ENCODE measurements around the gene EPB41L4A.

EPB41L4A gene

GRCh38 chr5:112312295-112313275 lies 106.5 kb downstream of the EPB41L4A start:
- DNase-seq (ENCODE audit: low read depth in 3 of 3) = no peak

- DNase-seq (ENCODE audit: low read depth in 3 of 3) = no peak
Observed at GRCh38 chr5:112310746-112311145, 108.3 kb downstream of the EPB41L4A start.

- DNase-seq (ENCODE audit: low read depth in 3 of 3) = no peak
Observed at GRCh38 chr5:112308608-112309007, 110.5 kb downstream of the EPB41L4A start.

GRCh38 chr5:112306956-112307355 lies 112.1 kb downstream of the EPB41L4A start:
- no peak for DNase-seq (ENCODE audit: low read depth in 3 of 3)

GRCh38 chr5:112304743-112305142 lies 114.3 kb downstream of the EPB41L4A start:
- DNase-seq (ENCODE audit: low read depth in 3 of 3) = no peak

- no peak for DNase-seq (ENCODE audit: low read depth in 3 of 3)
Observed at GRCh38 chr5:112303685-112304084, 115.4 kb downstream of the EPB41L4A start.

- no peak for DNase-seq (ENCODE audit: low read depth in 3 of 3)
Observed at GRCh38 chr5:112294126-112294525, 125.0 kb downstream of the EPB41L4A start.

- no peak for DNase-seq (ENCODE audit: low read depth in 3 of 3)
Observed at GRCh38 chr5:112293587-112293986, 125.5 kb downstream of the EPB41L4A start.

GRCh38 chr5:112290691-112291090 lies 128.4 kb downstream of the EPB41L4A start:
- no peak for DNase-seq (ENCODE audit: low read depth in 3 of 3)

GRCh38 chr5:112289465-112289864 lies 129.6 kb downstream of the EPB41L4A start:
- no peak for DNase-seq (ENCODE audit: low read depth in 3 of 3)

GRCh38 chr5:112283943-112284929 lies 134.8 kb downstream of the EPB41L4A start:
- DNase-seq (ENCODE audit: low read depth in 3 of 3) = no peak

GRCh38 chr5:112283034-112283582 lies 136.0 kb downstream of the EPB41L4A start:
- no peak for DNase-seq (ENCODE audit: low read depth in 3 of 3)

- DNase-seq (ENCODE audit: low read depth in 3 of 3) = no peak
Observed at GRCh38 chr5:112279082-112279481, 140.0 kb downstream of the EPB41L4A start.

GRCh38 chr5:112276991-112277390 lies 142.1 kb downstream of the EPB41L4A start:
- DNase-seq (ENCODE audit: low read depth in 3 of 3) = no peak

- DNase-seq (ENCODE audit: low read depth in 3 of 3) = no peak
Observed at GRCh38 chr5:112275671-112276070, 143.4 kb downstream of the EPB41L4A start.

- DNase-seq (ENCODE audit: low read depth in 3 of 3) = no peak
Observed at GRCh38 chr5:112270299-112271293, 148.5 kb downstream of the EPB41L4A start.

- no peak for DNase-seq (ENCODE audit: low read depth in 3 of 3)
Observed at GRCh38 chr5:112267231-112267630, 151.8 kb downstream of the EPB41L4A start.

GRCh38 chr5:112264666-112265065 lies 154.4 kb downstream of the EPB41L4A start:
- DNase-seq (ENCODE audit: low read depth in 3 of 3) = no peak

GRCh38 chr5:112264151-112264550 lies 154.9 kb downstream of the EPB41L4A start:
- no peak for DNase-seq (ENCODE audit: low read depth in 3 of 3)

- no peak for DNase-seq (ENCODE audit: low read depth in 3 of 3)
Observed at GRCh38 chr5:112263469-112263868, 155.6 kb downstream of the EPB41L4A start.

- no peak for DNase-seq (ENCODE audit: low read depth in 3 of 3)
Observed at GRCh38 chr5:112258571-112258970, 160.5 kb downstream of the EPB41L4A start.

Measured in stimulated activated CD4-positive, alpha-beta T cell treated with anti-CD3 and anti-CD28 coated beads, TNF-alpha, amount 100 ng/mL, for 24 hours (primary cell).